Occipital lobe (tissue), 2 donors: ENCODE data around the gene PPP2R2C. TPM values are rescaled to one million over a fixed set of nuclear protein-coding genes. Genes with fewer than 3 reads are reported as not detected.

Experiments
- DNase-seq: peaks from one replicate; lab custom pipeline; 2025; lab: John Stamatoyannopoulos, UW
- total RNA-seq: library from RNA; depleted of rRNA; stranded (reverse); fragments of >200 nt; gene quantifications from one replicate; pipeline ENCODE4 v1.2.3, GENCODE V29; 2014

Gene PPP2R2C
- total RNA-seq, 1 donor from 2014 or later: 44.1 TPM

GRCh38 chr4:6404611-6405396, 67.6 kb downstream of the PPP2R2C start:
- no peak for DNase-seq

GRCh38 chr4:6403400-6403685, 69.1 kb downstream of the PPP2R2C start:
- DNase-seq: no peak

GRCh38 chr4:6402566-6403399, 69.6 kb downstream of the PPP2R2C start:
- DNase-seq: no peak

GRCh38 chr4:6401797-6402196, 70.6 kb downstream of the PPP2R2C start:
- DNase-seq: no peak

- DNase-seq: no peak
Observed at GRCh38 chr4:6396696-6397236, 75.6 kb downstream of the PPP2R2C start.

- DNase-seq: no peak
Observed at GRCh38 chr4:6395466-6396228, 76.8 kb downstream of the PPP2R2C start.

- no peak for DNase-seq
Observed at GRCh38 chr4:6394671-6395081, 77.7 kb downstream of the PPP2R2C start.

GRCh38 chr4:6393544-6394475, 78.6 kb downstream of the PPP2R2C start:
- DNase-seq: no peak

GRCh38 chr4:6393066-6393465, 79.3 kb downstream of the PPP2R2C start:
- DNase-seq: no peak

- no peak for DNase-seq
Observed at GRCh38 chr4:6392407-6392806, 80.0 kb downstream of the PPP2R2C start.

- no peak for DNase-seq
Observed at GRCh38 chr4:6391852-6392188, 80.6 kb downstream of the PPP2R2C start.

GRCh38 chr4:6391186-6391851, 81.1 kb downstream of the PPP2R2C start:
- no peak for DNase-seq

GRCh38 chr4:6390356-6390755, 82.1 kb downstream of the PPP2R2C start:
- no peak for DNase-seq

- no peak for DNase-seq
Observed at GRCh38 chr4:6389142-6389825, 83.1 kb downstream of the PPP2R2C start.

- peak; percentile 45 for DNase-seq
Observed at GRCh38 chr4:6388713-6389112, 83.7 kb downstream of the PPP2R2C start.

GRCh38 chr4:6387946-6388345, 84.5 kb downstream of the PPP2R2C start:
- DNase-seq: no peak

GRCh38 chr4:6386091-6386490, 86.3 kb downstream of the PPP2R2C start:
- no peak for DNase-seq

GRCh38 chr4:6385288-6385687, 87.1 kb downstream of the PPP2R2C start:
- DNase-seq: no peak

GRCh38 chr4:6384541-6384940, 87.9 kb downstream of the PPP2R2C start:
- DNase-seq: no peak

GRCh38 chr4:6383929-6384328, 88.5 kb downstream of the PPP2R2C start:
- no peak for DNase-seq
